Heart left ventricle (tissue), 13 donors: Measurements from ENCODE around the gene GM2A.
A peak's percentile ranks its signal among the peaks of the same experiment; 100 is the strongest.

Experiments
- CTCF ChIP-seq, 12 donors: fragments of 200-600 bp; sonication (generic) in 4 of 12; IDR thresholded peaks; one replicate each; pipeline versions ENCODE4 v1.5.0 to v1.8.0; 2018 to 2022; ENCODE audit warnings: antibody characterized with exemption in 12 of 12, mild to moderate bottlenecking in 5 of 12
- POLR2A ChIP-seq, 2 donors: fragments of 450-650 bp; IDR thresholded peaks; one replicate each; pipeline ENCODE4 v1.6.1; 2017; ENCODE audit warnings: antibody characterized with exemption in 2 of 2, mild to moderate bottlenecking in 2 of 2, moderate library complexity in 2 of 2
- donor health status: ischemic (EF 13 %, LVEDD 7.1; RV severe dilation, severe dysfunction).
- donor health status: DM: no; HTN: yes; CAD: no.
- donor health status: DM: no; HTN: no; CAD: no.
- donor health status: ischemic (EF 25% LVEDD 6.9; RV normal size, moderate dysfunction).
- donor health status: ischemic (EF 25% LVEDD 5.7; RV mildly dilated, moderate dysfunction).
- donor health status: ischemic (EF 35%, LVEDD 5.7; RV mildly dilated, moderate dysfunction).
- donor health status: nonischemic (EF 11% LVEDD 7.7; RV severe dilation, severe dysfunction).
- donor health status: DM: yes; HTN: yes; CAD: no.
- donor health status: PGD.
- donor health status: ischemic (EF 29% LVEDD 5.4; RV normal size, mild dysfunction).
- donor health status: nonischemic (EF 23%, LVEDD 6.1; RV moderate dilation, normal function).

GRCh38 chr5:151238303-151238741 lies 14.7 kb upstream of the GM2A start:
- TF ChIP-seq CTCF (IDR thresholded peaks at IDR 0.05) (no peak), POLR2A (IDR thresholded peaks at IDR 0.05) (peak in 1 of 2 donors; percentile 24)
